ENCODE measurements around the gene BAZ2B. TPM values are rescaled to one million over a fixed set of nuclear protein-coding genes. Genes with fewer than 3 reads are reported as not detected.

BAZ2B gene
- total RNA-seq, 4 donors from 2014 or later: 104 to 301 (median 157) TPM

GRCh38 chr2:159381574-159381973 is 234.8 kb downstream of the BAZ2B start:
- peaks cover 0 to 32% (median 0%) of the 10 kb centered on the region in 3 donors for H3K36me3 ChIP-seq
- H3K4me1 ChIP-seq: no peaks in the 10 kb centered on the region
- no peaks in the 10 kb centered on the region for H3K9me3 ChIP-seq
- no peak for TF ChIP-seq CTCF (IDR thresholded peaks at IDR 0.05)
- TF ChIP-seq POLR2A (IDR thresholded peaks at IDR 0.05): no peak
- peak in 1 of 3 donors; percentile 50 for DNase-seq
- no peaks in the 10 kb centered on the region for H3K27me3 ChIP-seq
- no peak overlapping the region for H3K4me3 ChIP-seq
- H3K27ac ChIP-seq: peak overlapping the region in 2 of 4 donors; percentile 66 to 70

- H3K4me3 ChIP-seq: no peak overlapping the region
- H3K36me3 ChIP-seq: peaks cover 0 to 24% (median 0%) of the 10 kb centered on the region in 3 donors
- H3K4me1 ChIP-seq: no peaks in the 10 kb centered on the region
- no peaks in the 10 kb centered on the region for H3K9me3 ChIP-seq
- H3K27me3 ChIP-seq: no peaks in the 10 kb centered on the region
- peak overlapping the region in 2 of 4 donors; percentile 66 to 70 for H3K27ac ChIP-seq
- TF ChIP-seq POLR2A (IDR thresholded peaks at IDR 0.05) (no peak), CTCF (IDR thresholded peaks at IDR 0.05) (no peak)
- no peak for DNase-seq
Measured at GRCh38 chr2:159380685-159381239, 235.6 kb downstream of the BAZ2B start.

GRCh38 chr2:159379181-159379580 is 237.2 kb downstream of the BAZ2B start:
- Histone ChIP-seq H3K4me1 (no peaks in the 10 kb centered on the region), H3K9me3 (no peaks in the 10 kb centered on the region), H3K27me3 (no peaks in the 10 kb centered on the region), H3K27ac (no peak overlapping the region), H3K4me3 (no peak overlapping the region), H3K36me3 (peaks cover 0 to 17% (median 0%) of the 10 kb centered on the region in 3 donors)
- no peak for DNase-seq
- TF ChIP-seq CTCF (IDR thresholded peaks at IDR 0.05) (no peak), POLR2A (IDR thresholded peaks at IDR 0.05) (no peak)

- no peaks in the 10 kb centered on the region for H3K4me1 ChIP-seq
- H3K4me3 ChIP-seq: no peak overlapping the region
- TF ChIP-seq POLR2A (IDR thresholded peaks at IDR 0.05): no peak
- no peak for TF ChIP-seq CTCF (IDR thresholded peaks at IDR 0.05)
- no peaks in the 10 kb centered on the region for H3K27me3 ChIP-seq
- no peaks in the 10 kb centered on the region for H3K9me3 ChIP-seq
- peaks cover 0 to 46% (median 0%) of the 10 kb centered on the region in 3 donors for H3K36me3 ChIP-seq
- H3K27ac ChIP-seq: no peak overlapping the region
- DNase-seq: no peak
Measured at GRCh38 chr2:159375241-159375640, 241.1 kb downstream of the BAZ2B start.

- no peaks in the 10 kb centered on the region for H3K9me3 ChIP-seq
- no peaks in the 10 kb centered on the region for H3K4me1 ChIP-seq
- TF ChIP-seq CTCF (IDR thresholded peaks at IDR 0.05): no peak
- no peak for TF ChIP-seq POLR2A (IDR thresholded peaks at IDR 0.05)
- H3K4me3 ChIP-seq: no peak overlapping the region
- peaks cover 0 to 71% (median 0%) of the 10 kb centered on the region in 3 donors for H3K36me3 ChIP-seq
- DNase-seq: no peak
- no peaks in the 10 kb centered on the region for H3K27me3 ChIP-seq
- no peak overlapping the region for H3K27ac ChIP-seq
Measured at GRCh38 chr2:159371506-159371905, 244.8 kb downstream of the BAZ2B start.
